Measurements from ENCODE around the gene UGT8.

The UGT8 gene

GRCh38 chr4:114593526-114593925 lies 5.1 kb upstream of the UGT8 start:
- no peaks in the 10 kb centered on the region for H3K9me3 ChIP-seq (replicated peaks; ENCODE audit: low read length)
- no peak overlapping the region for H3K4me2 ChIP-seq (ENCODE audit: low read length)
- H3K36me3 ChIP-seq (ENCODE audit: insufficient read depth, low read length): no peaks in the 10 kb centered on the region
- H3K27me3 ChIP-seq (ENCODE audit: control insufficient read depth, insufficient read depth, low read length): peaks cover 49% of the 10 kb centered on the region
- H3K9ac ChIP-seq (ENCODE audit: low read depth, low read length): no peak overlapping the region
- H3K4me1 ChIP-seq (ENCODE audit: control insufficient read depth, insufficient read depth, low read length): peaks cover under 1% of the 10 kb centered on the region
- H3K4me3 ChIP-seq (ENCODE audit: low read length): no peak overlapping the region

- Histone ChIP-seq H3K9me3 (replicated peaks; ENCODE audit: low read length) (no peaks in the 10 kb centered on the region), H3K4me2 (ENCODE audit: low read length) (no peak overlapping the region)
These were observed 3.4 kb upstream of the UGT8 start for GRCh38 chr4:114595207-114595606.

GRCh38 chr4:114595921-114596320 lies 2.7 kb upstream of the UGT8 start:
- Histone ChIP-seq H3K36me3 (ENCODE audit: insufficient read depth, low read length) (no peaks in the 10 kb centered on the region), H3K4me2 (ENCODE audit: low read length) (no peak overlapping the region), H3K9ac (ENCODE audit: low read depth, low read length) (no peak overlapping the region), H3K4me3 (ENCODE audit: low read length) (no peak overlapping the region), H3K9me3 (replicated peaks; ENCODE audit: low read length) (no peaks in the 10 kb centered on the region), H3K4me1 (ENCODE audit: control insufficient read depth, insufficient read depth, low read length) (peaks cover 7% of the 10 kb centered on the region), H3K27me3 (ENCODE audit: control insufficient read depth, insufficient read depth, low read length) (peaks cover 63% of the 10 kb centered on the region)

More at GRCh38 chr4:114595207-114595606, 3.4 kb upstream of the UGT8 start:
- H3K9ac ChIP-seq (ENCODE audit: low read depth, low read length): no peak overlapping the region
- peaks cover 62% of the 10 kb centered on the region for H3K27me3 ChIP-seq (ENCODE audit: control insufficient read depth, insufficient read depth, low read length)
- peaks cover 7% of the 10 kb centered on the region for H3K4me1 ChIP-seq (ENCODE audit: control insufficient read depth, insufficient read depth, low read length)
- H3K36me3 ChIP-seq (ENCODE audit: insufficient read depth, low read length): no peaks in the 10 kb centered on the region
- H3K4me3 ChIP-seq (ENCODE audit: low read length): no peak overlapping the region

GRCh38 chr4:114597410-114598115 lies 1.0 kb upstream of the UGT8 start:
- H3K9ac ChIP-seq (ENCODE audit: low read depth, low read length): no peak overlapping the region
- H3K27me3 ChIP-seq (ENCODE audit: control insufficient read depth, insufficient read depth, low read length): peaks cover 72% of the 10 kb centered on the region
- H3K4me3 ChIP-seq (ENCODE audit: low read length): no peak overlapping the region
- peaks cover 7% of the 10 kb centered on the region for H3K4me1 ChIP-seq (ENCODE audit: control insufficient read depth, insufficient read depth, low read length)
- H3K4me2 ChIP-seq (ENCODE audit: low read length): peak overlapping the region; percentile 92
- H3K9me3 ChIP-seq (replicated peaks; ENCODE audit: low read length): no peaks in the 10 kb centered on the region
- no peaks in the 10 kb centered on the region for H3K36me3 ChIP-seq (ENCODE audit: insufficient read depth, low read length)

GRCh38 chr4:114599231-114599902 lies 760 bp downstream of the UGT8 start:
- Histone ChIP-seq H3K27me3 (ENCODE audit: control insufficient read depth, insufficient read depth, low read length) (peaks cover 66% of the 10 kb centered on the region), H3K36me3 (ENCODE audit: insufficient read depth, low read length) (no peaks in the 10 kb centered on the region), H3K9ac (ENCODE audit: low read depth, low read length) (no peak overlapping the region), H3K4me2 (ENCODE audit: low read length) (peak overlapping the region; percentile 92), H3K4me3 (ENCODE audit: low read length) (peak overlapping the region; percentile 67), H3K9me3 (replicated peaks; ENCODE audit: low read length) (no peaks in the 10 kb centered on the region), H3K4me1 (ENCODE audit: control insufficient read depth, insufficient read depth, low read length) (peaks cover 7% of the 10 kb centered on the region)

- no peaks in the 10 kb centered on the region for H3K36me3 ChIP-seq (ENCODE audit: insufficient read depth, low read length)
- H3K4me3 ChIP-seq (ENCODE audit: low read length): peak overlapping the region; percentile 67
- H3K9ac ChIP-seq (ENCODE audit: low read depth, low read length): no peak overlapping the region
- H3K27me3 ChIP-seq (ENCODE audit: control insufficient read depth, insufficient read depth, low read length): peaks cover 60% of the 10 kb centered on the region
- peak overlapping the region; percentile 92 for H3K4me2 ChIP-seq (ENCODE audit: low read length)
- peaks cover 7% of the 10 kb centered on the region for H3K4me1 ChIP-seq (ENCODE audit: control insufficient read depth, insufficient read depth, low read length)
- no peaks in the 10 kb centered on the region for H3K9me3 ChIP-seq (replicated peaks; ENCODE audit: low read length)
These were observed 1.4 kb downstream of the UGT8 start for GRCh38 chr4:114599903-114600552.

GRCh38 chr4:114600672-114601071 lies 2.1 kb downstream of the UGT8 start:
- H3K27me3 ChIP-seq (ENCODE audit: control insufficient read depth, insufficient read depth, low read length): peaks cover 56% of the 10 kb centered on the region
- H3K4me3 ChIP-seq (ENCODE audit: low read length): no peak overlapping the region
- no peak overlapping the region for H3K9ac ChIP-seq (ENCODE audit: low read depth, low read length)
- no peaks in the 10 kb centered on the region for H3K36me3 ChIP-seq (ENCODE audit: insufficient read depth, low read length)
- H3K4me1 ChIP-seq (ENCODE audit: control insufficient read depth, insufficient read depth, low read length): peaks cover 7% of the 10 kb centered on the region
- no peaks in the 10 kb centered on the region for H3K9me3 ChIP-seq (replicated peaks; ENCODE audit: low read length)
- H3K4me2 ChIP-seq (ENCODE audit: low read length): no peak overlapping the region

- H3K4me1 ChIP-seq (ENCODE audit: control insufficient read depth, insufficient read depth, low read length): peaks cover 7% of the 10 kb centered on the region
- H3K9me3 ChIP-seq (replicated peaks; ENCODE audit: low read length): no peaks in the 10 kb centered on the region
- H3K4me3 ChIP-seq (ENCODE audit: low read length): no peak overlapping the region
- no peaks in the 10 kb centered on the region for H3K36me3 ChIP-seq (ENCODE audit: insufficient read depth, low read length)
- peaks cover 54% of the 10 kb centered on the region for H3K27me3 ChIP-seq (ENCODE audit: control insufficient read depth, insufficient read depth, low read length)
- H3K4me2 ChIP-seq (ENCODE audit: low read length): no peak overlapping the region
- no peak overlapping the region for H3K9ac ChIP-seq (ENCODE audit: low read depth, low read length)
These were observed 2.9 kb downstream of the UGT8 start for GRCh38 chr4:114601304-114602052.

- H3K4me2 ChIP-seq (ENCODE audit: low read length): no peak overlapping the region
These were observed 4.9 kb downstream of the UGT8 start for GRCh38 chr4:114603497-114603896.

GRCh38 chr4:114606245-114606644 lies 7.6 kb downstream of the UGT8 start:
- H3K4me3 ChIP-seq (ENCODE audit: low read length): no peak overlapping the region
- H3K4me1 ChIP-seq (ENCODE audit: control insufficient read depth, insufficient read depth, low read length): no peaks in the 10 kb centered on the region
- H3K9me3 ChIP-seq (replicated peaks; ENCODE audit: low read length): no peaks in the 10 kb centered on the region
- H3K27me3 ChIP-seq (ENCODE audit: control insufficient read depth, insufficient read depth, low read length): peaks cover 22% of the 10 kb centered on the region
- H3K4me2 ChIP-seq (ENCODE audit: low read length): no peak overlapping the region
- no peak overlapping the region for H3K9ac ChIP-seq (ENCODE audit: low read depth, low read length)
- H3K36me3 ChIP-seq (ENCODE audit: insufficient read depth, low read length): no peaks in the 10 kb centered on the region

More at GRCh38 chr4:114603497-114603896, 4.9 kb downstream of the UGT8 start:
- peaks cover 7% of the 10 kb centered on the region for H3K4me1 ChIP-seq (ENCODE audit: control insufficient read depth, insufficient read depth, low read length)
- H3K9ac ChIP-seq (ENCODE audit: low read depth, low read length): no peak overlapping the region
- no peaks in the 10 kb centered on the region for H3K36me3 ChIP-seq (ENCODE audit: insufficient read depth, low read length)
- no peak overlapping the region for H3K4me3 ChIP-seq (ENCODE audit: low read length)
- peaks cover 36% of the 10 kb centered on the region for H3K27me3 ChIP-seq (ENCODE audit: control insufficient read depth, insufficient read depth, low read length)
- H3K9me3 ChIP-seq (replicated peaks; ENCODE audit: low read length): no peaks in the 10 kb centered on the region

GRCh38 chr4:114607056-114607455 lies 8.4 kb downstream of the UGT8 start:
- peaks cover 14% of the 10 kb centered on the region for H3K27me3 ChIP-seq (ENCODE audit: control insufficient read depth, insufficient read depth, low read length)
- H3K9me3 ChIP-seq (replicated peaks; ENCODE audit: low read length): no peaks in the 10 kb centered on the region
- H3K4me3 ChIP-seq (ENCODE audit: low read length): no peak overlapping the region
- no peaks in the 10 kb centered on the region for H3K36me3 ChIP-seq (ENCODE audit: insufficient read depth, low read length)
- H3K4me1 ChIP-seq (ENCODE audit: control insufficient read depth, insufficient read depth, low read length): no peaks in the 10 kb centered on the region
- H3K4me2 ChIP-seq (ENCODE audit: low read length): no peak overlapping the region
- H3K9ac ChIP-seq (ENCODE audit: low read depth, low read length): no peak overlapping the region

Measured in skeletal muscle satellite cell (primary cell).